Gastrocnemius medialis (tissue), 4 donors: ENCODE measurements around the gene TP73. TPM values are rescaled to one million over a fixed set of nuclear protein-coding genes. Genes with fewer than 3 reads are reported as not detected.

Source experiments
- ATAC-seq, 2 donors: fragments of 150-250 bp; one replicate each; pipeline ENCODE4 v1.9.1; 2016
- DNase-seq, 2 donors: peaks; one replicate each; pipeline ENCODE4 v3.0.0-alpha.2; 2019
- H3K27ac ChIP-seq, 4 donors: fragments of 200-600 bp; sonication (generic); 1 replicate in 1 of 4; 2 replicates in 3 of 4; pipeline ENCODE4 v1.5.1; 2016 to 2018; ENCODE audit warnings: mild to moderate bottlenecking in 2 of 4, moderate library complexity in 1 of 4
- H3K27me3 ChIP-seq, 3 donors: fragments of 200-600 bp; sonication (generic) in 2 of 3; 1 replicate in 1 of 3; 2 replicates in 2 of 3; pipeline versions ENCODE4 v1.5.1 to v1.6.0; 2016 to 2019; ENCODE audit warnings: mild to moderate bottlenecking in 1 of 3, moderate library complexity in 1 of 3
- H3K36me3 ChIP-seq, 2 donors: fragments of 200-600 bp; sonication (generic) in 1 of 2; one replicate each; pipeline ENCODE4 v1.5.1; 2017 to 2018
- H3K4me1 ChIP-seq, 2 donors: fragments of 200-600 bp; sonication (generic) in 1 of 2; one replicate each; pipeline ENCODE4 v1.5.1; 2016 to 2017; ENCODE audit warnings: mild to moderate bottlenecking in 2 of 2
- H3K4me3 ChIP-seq, 4 donors: fragments of 200-600 bp; sonication (generic) in 3 of 4; 1 replicate in 1 of 4; 2 replicates in 3 of 4; pipeline ENCODE4 v1.5.1; 2016 to 2019; ENCODE audit warnings: mild to moderate bottlenecking in 2 of 4
- H3K9me3 ChIP-seq, 3 donors: fragments of 200-600 bp; sonication (generic) in 2 of 3; 1 replicate in 1 of 3; 2 replicates in 2 of 3; pipeline ENCODE4 v1.5.1; 2016 to 2019
- CTCF ChIP-seq, 5 experiments: fragments of 450-650 bp in 3 of 5; fragments of 200-600 bp in 2 of 5; sonication (generic) in 2 of 5; IDR thresholded peaks in 4 of 5; conservative IDR thresholded peaks in 1 of 5; 1 replicate in 4 of 5; 2 replicates in 1 of 5; pipeline ENCODE4 v1.5.1; 2016 to 2019; ENCODE audit warnings: antibody characterized with exemption in 5 of 5, mild to moderate bottlenecking in 3 of 5, moderate library complexity in 3 of 5
- POLR2A ChIP-seq, 2 donors: fragments of 450-650 bp; IDR thresholded peaks; one replicate each; pipeline ENCODE4 v1.6.1; 2017; ENCODE audit warnings: antibody characterized with exemption in 2 of 2, mild to moderate bottlenecking in 2 of 2, moderate library complexity in 2 of 2
- in situ Hi-C, 4 donors: fragments of 200-750 bp; cut with MboI; loops; one replicate each; pipeline versions ENCODE4 v1.15.0 to v1.8.0; 2017; ENCODE audit warnings: low sequenced_read_pairs in 4 of 4
- intact Hi-C: fragments of 100-400 bp; cut with DNase I; formaldehyde crosslinking; loops from one replicate; pipeline ENCODE4 v1.15.1; 2023; ENCODE audit warnings: low total_unique reads
- total RNA-seq, 4 donors: library from RNA; depleted of rRNA; stranded (reverse); fragments of >200 nt; gene quantifications; one replicate each; pipeline versions ENCODE4 v1.1.0 to v1.2.3, GENCODE V29; 2016

The TP73 gene
- total RNA-seq, 4 donors from 2014 or later: 0.07 TPM; not detected in 3

- ATAC-seq (no peak), DNase-seq (no peak)
- Histone ChIP-seq H3K27me3 (no peaks in the 10 kb centered on the region), H3K4me3 (no peak overlapping the region), H3K4me1 (no peaks in the 10 kb centered on the region), H3K36me3 (no peaks in the 10 kb centered on the region), H3K27ac (no peak overlapping the region), H3K9me3 (no peaks in the 10 kb centered on the region)
- intact Hi-C loops: no loop called here
- no peak for TF ChIP-seq CTCF (IDR thresholded peaks at IDR 0.05 in 4 of 5, conservative IDR thresholded peaks at IDR 0.05 in 1 of 5)
- TF ChIP-seq POLR2A (IDR thresholded peaks at IDR 0.05): no peak
- in situ Hi-C loops: no loop called here
These were observed 36.9 kb downstream of the TP73 start for GRCh38 chr1:3689138-3689750.

- in situ Hi-C loops: no loop called here
- intact Hi-C loops: no loop called here
- Histone ChIP-seq H3K27ac (no peak overlapping the region), H3K9me3 (no peaks in the 10 kb centered on the region), H3K27me3 (peaks cover 0 to 2% (median 0%) of the 10 kb centered on the region in 3 donors), H3K36me3 (no peaks in the 10 kb centered on the region), H3K4me1 (no peaks in the 10 kb centered on the region), H3K4me3 (no peak overlapping the region)
- no peak for DNase-seq
- TF ChIP-seq POLR2A (IDR thresholded peaks at IDR 0.05) (no peak), CTCF (IDR thresholded peaks at IDR 0.05 in 4 of 5, conservative IDR thresholded peaks at IDR 0.05 in 1 of 5) (no peak)
- no peak for ATAC-seq
These were observed 38.2 kb downstream of the TP73 start for GRCh38 chr1:3690282-3691065.

GRCh38 chr1:3691421-3692204, 39.3 kb downstream of the TP73 start:
- ATAC-seq (no peak), DNase-seq (no peak)
- no peak overlapping the region for H3K27ac ChIP-seq
- no peaks in the 10 kb centered on the region for H3K4me1 ChIP-seq
- peaks cover 0 to 8% (median 0%) of the 10 kb centered on the region in 3 donors for H3K27me3 ChIP-seq
- H3K4me3 ChIP-seq: no peak overlapping the region
- intact Hi-C loops (no loop called here), in situ Hi-C loops (no loop called here)
- no peak for TF ChIP-seq CTCF (IDR thresholded peaks at IDR 0.05 in 4 of 5, conservative IDR thresholded peaks at IDR 0.05 in 1 of 5)
- TF ChIP-seq POLR2A (IDR thresholded peaks at IDR 0.05): no peak
- no peaks in the 10 kb centered on the region for H3K36me3 ChIP-seq
- no peaks in the 10 kb centered on the region for H3K9me3 ChIP-seq

GRCh38 chr1:3692598-3692997, 40.3 kb downstream of the TP73 start:
- in situ Hi-C loops (no loop called here), intact Hi-C loops (no loop called here)
- no peak for TF ChIP-seq POLR2A (IDR thresholded peaks at IDR 0.05)
- TF ChIP-seq CTCF (IDR thresholded peaks at IDR 0.05 in 4 of 5, conservative IDR thresholded peaks at IDR 0.05 in 1 of 5): no peak
- Histone ChIP-seq H3K4me1 (no peaks in the 10 kb centered on the region), H3K27ac (no peak overlapping the region), H3K27me3 (peaks cover 0 to 8% (median 0%) of the 10 kb centered on the region in 3 donors), H3K4me3 (no peak overlapping the region), H3K36me3 (no peaks in the 10 kb centered on the region), H3K9me3 (no peaks in the 10 kb centered on the region)
- no peak for DNase-seq
- ATAC-seq: no peak
